Measurements from ENCODE around the gene CDKN2B-AS1. TPM values are rescaled to one million over a fixed set of nuclear protein-coding genes. Genes with fewer than 3 reads are reported as not detected.

CDKN2B-AS1 gene
- total RNA-seq, 1 donor = not detected

DNA sequence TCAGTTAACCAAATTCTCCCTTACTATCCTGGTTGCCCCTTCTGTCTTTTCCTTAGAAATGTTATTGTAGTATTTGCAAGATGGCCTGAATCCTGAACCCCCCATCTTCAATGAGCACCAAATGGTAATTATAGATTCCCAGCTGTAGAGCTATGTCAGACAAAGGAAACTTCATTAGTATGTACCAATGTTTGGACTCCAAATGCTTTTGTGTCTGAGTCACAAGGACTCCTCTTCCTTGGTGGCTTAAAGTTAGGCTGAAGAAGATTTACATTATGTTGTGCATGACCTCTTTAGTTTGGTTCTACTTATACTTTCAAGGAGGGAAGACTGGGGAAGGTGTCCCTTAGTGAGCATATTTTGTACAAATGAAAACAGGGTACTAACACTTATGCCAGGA, 120.4 kb downstream of the CDKN2B-AS1 start:
- no peak for DNase-seq (ENCODE audit: low read depth in 2 of 3, low spot score in 2 of 3)

DNA sequence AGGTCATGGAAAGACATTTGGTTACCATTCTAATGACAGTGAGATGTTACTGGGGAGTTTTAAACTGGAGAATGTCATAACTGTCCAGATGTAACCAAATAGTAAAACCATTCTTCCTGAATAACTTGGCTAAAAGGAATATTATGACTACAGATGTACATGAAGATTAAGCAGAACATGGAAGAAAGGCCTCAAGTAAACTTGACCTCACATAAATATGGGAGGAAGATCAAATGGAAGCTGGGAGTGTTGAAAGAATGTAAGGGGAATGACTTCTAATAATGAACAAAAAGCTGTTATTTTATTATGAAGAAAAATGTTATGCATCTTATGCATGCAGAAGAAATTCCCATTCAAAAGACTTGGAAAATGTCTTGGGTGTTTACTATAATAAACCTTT, 122.2 kb downstream of the CDKN2B-AS1 start:
- no peak for DNase-seq (ENCODE audit: low read depth in 2 of 3, low spot score in 2 of 3)

DNA sequence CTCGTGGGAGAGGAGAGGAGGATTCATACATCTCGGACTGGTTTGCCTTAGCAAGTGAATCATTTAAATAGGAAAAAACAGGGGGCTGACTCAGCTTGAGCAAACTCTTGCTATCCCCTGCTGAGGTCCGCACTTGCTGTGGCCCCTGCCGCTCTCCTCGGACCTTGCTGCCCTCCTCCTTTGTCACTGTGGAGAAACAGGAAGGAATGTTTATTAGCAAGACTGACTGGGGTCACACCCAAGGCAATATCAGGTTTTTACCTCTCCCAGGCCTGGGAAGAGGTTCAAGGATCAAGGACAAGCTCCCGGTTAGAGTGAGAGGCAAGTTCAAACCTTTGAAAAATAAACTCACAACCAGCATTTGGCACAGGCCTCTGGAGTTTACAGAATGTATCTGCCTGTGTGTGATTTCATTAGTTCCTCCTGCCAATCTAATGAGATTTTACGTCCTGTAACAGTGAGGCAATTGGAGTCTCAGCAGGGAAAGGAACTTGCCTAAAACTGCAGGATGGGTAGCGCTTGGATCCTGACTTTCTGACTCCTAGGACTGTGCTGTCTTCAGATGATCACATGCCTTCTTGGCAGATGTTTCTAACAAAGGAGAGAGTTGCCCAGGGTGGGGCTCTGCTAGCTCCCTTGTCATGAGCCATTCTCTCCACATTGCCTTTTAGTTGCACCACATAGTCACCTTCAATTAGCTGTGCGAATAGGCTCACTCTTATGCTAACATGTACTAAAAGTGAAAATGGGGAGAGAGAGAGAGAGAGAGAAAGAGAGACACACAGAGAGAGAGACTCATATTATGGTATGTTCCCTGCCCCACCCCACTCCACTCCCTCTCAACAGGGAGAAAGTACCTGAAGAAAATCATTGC, 123.2 kb downstream of the CDKN2B-AS1 start:
- no peak for DNase-seq (ENCODE audit: low read depth in 2 of 3, low spot score in 2 of 3)

DNA sequence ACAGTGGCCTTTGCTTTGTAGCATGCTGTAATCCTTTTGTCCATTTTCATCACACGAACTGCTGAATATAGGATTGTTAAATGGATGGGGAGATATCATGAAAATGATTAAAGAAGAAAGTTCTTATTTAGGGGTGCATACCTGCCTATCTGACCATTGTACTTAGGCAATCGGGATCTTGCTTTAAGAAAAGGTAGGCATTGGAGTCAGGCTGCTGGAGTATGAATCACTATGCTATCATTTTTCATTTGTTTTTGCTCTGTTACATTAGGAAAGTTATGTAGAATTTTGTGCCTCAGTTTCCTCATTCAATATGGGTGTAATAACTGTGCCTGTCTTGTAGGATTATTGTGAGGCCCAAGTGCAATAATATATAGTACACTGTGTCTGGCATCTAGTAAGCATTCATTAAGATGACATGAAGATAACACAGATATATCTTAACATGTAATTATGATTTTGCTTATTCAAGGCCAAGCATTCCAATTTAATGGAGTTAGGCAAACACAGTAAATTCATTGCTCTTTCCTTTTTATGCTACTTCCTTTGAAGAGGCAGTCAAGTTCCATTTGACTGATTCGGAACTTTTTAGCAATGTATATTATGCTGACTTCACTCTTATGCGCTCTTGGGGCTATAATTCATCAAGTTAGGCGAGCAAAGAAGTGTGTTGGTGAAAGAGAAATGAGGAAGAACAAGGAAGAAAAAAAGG, 124.4 kb downstream of the CDKN2B-AS1 start:
- no peak for DNase-seq (ENCODE audit: low read depth in 2 of 3, low spot score in 2 of 3)

DNA sequence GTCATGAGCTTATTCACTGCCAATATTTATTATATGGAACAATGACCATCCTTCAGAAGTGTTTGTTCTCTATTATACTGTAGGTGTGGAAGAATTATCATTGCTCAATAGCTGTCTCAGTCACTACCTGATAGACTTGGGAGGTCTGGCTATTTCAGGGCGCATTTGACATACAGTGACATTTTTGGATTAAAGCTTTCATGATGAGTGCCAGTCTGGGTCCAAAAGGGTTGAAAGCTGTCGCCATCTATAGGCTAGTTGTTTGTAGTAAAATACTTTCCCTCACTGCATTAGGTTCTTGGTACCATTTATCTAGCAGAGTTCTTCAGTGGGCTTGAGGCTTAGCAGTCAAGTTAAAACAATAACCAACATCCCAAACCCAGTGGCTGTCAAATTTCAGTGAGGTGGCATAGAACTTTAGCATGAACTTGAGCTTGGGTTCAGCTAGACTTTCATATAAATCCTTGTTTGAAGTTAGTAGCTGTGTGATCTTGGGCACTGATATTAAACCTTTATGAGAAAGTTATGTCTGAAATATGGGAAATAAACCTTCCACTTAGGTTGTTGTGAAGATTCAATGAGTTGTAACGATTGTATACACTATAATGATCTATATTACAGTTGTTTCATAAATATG, 125.0 kb downstream of the CDKN2B-AS1 start:
- peak; percentile 1 to 43 (median 12) for DNase-seq (ENCODE audit: low read depth in 2 of 3, low spot score in 2 of 3)

DNA sequence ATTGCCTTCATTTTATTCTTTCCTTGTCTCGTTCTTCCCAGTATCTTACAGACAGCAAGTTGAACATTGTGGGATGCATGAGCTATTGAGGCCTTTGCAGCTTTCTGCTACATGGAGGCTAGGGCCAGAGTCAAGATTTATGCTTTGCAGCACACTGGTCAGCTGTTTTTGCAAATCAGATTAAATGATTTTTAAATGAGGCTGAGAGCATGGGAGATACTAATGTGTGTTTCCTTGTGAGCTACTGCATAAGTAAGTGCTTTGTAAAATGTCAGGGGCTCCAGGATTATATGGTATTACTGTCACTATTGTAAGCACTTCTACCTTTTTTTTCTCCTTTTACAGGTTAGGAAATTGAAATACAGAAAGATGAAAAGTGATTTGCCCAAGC, 125.6 kb downstream of the CDKN2B-AS1 start:
- DNase-seq (ENCODE audit: low read depth in 2 of 3, low spot score in 2 of 3) = no peak

DNA sequence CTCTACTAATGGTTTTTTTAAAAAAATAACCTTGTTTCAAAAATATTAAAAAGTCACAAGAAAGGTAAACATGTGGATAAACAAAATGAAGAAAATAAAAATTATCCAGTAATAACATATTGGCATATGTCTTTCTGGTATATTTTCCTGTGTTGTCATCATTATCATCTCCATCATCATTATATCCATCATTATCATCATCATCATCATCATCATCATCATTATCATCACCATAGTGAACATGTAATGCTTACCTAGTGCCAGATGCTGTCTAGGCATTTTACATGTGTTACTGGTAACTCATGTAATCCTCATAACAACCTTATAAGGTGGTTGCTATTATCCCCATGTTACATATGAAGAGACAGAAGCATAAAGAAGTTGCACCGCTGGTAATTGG, 126.0 kb downstream of the CDKN2B-AS1 start:
- no peak for DNase-seq (ENCODE audit: low read depth in 2 of 3, low spot score in 2 of 3)

DNA sequence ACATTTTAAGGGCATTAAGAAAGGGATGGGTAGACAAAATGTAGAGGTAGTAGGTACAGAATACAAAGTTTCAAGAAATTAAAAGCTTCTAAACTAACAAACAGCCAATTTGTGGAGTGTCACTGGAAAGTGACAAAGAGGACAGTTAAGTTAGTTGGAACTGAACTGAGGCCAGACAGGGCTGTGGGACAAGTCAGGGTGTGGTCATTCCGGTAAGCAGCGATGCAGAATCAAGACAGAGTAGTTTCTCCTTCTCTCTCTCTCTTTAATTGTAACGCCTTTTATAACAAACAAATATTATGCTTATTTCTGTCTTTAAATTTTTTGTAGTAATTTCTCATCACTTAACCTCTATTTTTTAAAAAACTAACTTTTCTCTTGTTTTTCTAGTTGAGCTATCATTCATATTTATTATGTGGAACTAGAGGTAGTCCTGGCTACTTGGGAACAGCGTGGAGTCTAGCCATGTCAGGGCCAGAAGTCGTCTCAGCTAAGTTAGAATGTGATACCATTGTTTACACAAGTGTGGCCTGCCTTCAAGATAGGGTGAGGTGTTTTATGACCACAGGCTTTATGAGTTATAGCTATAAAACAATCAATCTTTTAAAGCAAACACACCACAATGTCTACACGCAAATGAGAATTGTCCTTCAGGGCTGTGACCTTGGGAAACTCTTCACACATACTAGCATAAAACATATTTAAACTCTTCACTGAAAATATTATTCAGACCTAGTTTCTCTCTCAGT, 129.8 kb downstream of the CDKN2B-AS1 start:
- DNase-seq (ENCODE audit: low read depth in 2 of 3, low spot score in 2 of 3) = no peak

DNA sequence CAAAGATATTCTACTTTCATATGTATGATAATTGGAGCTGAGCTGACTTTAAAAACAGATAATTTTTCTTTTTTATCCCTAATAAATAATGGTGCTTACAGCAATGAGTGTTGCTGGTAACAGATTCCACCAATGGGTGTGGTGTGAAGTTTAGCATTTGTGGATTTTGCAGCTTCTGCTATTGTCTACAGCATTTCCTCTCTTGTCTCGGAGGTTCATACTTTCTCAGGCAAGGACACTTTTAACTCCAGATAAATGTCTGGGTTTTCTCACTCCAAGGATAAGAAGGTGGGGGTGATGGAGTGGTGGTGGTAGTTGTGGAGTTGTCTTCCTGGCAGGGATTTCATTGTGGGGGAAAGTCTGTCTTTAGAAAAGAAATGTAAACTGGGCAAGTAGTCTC, 134.5 kb downstream of the CDKN2B-AS1 start:
- DNase-seq (ENCODE audit: low read depth in 2 of 3, low spot score in 2 of 3) = no peak

DNA sequence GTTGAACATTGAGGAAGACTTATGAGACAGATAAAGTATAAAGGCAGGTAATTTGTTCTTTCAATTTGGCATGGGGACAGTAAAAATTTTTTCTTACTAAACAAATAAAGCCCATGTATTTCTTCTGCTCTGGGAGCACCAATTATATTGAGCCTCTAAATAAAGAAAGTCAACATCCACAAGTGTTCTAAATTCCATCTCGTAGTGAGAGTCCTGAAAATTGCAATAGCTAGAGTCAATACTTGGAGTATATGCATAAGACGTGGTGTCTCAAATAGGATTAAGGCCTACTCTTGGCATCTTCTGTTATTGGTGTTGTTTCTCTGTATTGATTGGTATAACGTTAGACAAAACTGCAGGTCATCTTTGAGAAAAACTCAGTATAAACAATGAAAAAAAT, 135.0 kb downstream of the CDKN2B-AS1 start:
- no peak for DNase-seq (ENCODE audit: low read depth in 2 of 3, low spot score in 2 of 3)

DNA sequence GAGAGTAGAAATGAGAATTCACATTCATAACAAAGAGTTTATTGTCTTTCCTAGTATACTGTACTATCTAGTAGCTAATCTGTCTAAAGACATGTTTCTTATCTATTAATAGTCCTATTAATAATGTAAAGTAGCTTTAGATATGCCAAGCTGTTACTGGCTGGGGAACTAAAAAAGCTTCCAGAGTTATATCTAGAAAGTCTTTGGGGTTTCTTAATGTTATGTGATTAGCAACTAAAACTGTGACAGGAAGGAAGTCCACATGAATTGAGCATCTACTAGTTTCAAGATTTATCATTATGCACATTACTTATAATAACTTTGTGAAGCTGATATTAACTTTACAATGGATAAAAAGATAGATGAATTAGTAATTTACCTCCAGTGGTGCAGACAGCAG, 137.2 kb downstream of the CDKN2B-AS1 start:
- DNase-seq (ENCODE audit: low read depth in 2 of 3, low spot score in 2 of 3) = no peak

DNA sequence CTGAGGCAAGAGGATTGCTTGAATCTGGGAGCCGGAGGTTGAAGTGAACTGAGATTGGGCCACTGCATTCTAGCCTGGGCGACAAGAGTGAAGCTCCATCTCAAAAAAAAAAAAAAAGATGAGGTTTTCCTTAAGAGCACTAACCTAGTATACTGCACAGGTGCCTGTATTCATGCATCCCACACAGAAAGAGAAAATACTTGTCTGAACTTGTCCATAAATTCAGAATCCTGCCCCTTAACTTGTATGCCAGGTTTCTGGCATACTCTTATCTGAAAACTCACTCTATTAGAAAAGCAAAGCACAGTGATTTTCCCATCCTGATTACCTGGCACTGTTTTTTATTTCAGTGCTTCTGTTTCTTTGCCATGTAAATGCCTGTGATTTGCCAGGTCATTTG, 139.8 kb downstream of the CDKN2B-AS1 start:
- DNase-seq (ENCODE audit: low read depth in 2 of 3, low spot score in 2 of 3) = no peak

DNA sequence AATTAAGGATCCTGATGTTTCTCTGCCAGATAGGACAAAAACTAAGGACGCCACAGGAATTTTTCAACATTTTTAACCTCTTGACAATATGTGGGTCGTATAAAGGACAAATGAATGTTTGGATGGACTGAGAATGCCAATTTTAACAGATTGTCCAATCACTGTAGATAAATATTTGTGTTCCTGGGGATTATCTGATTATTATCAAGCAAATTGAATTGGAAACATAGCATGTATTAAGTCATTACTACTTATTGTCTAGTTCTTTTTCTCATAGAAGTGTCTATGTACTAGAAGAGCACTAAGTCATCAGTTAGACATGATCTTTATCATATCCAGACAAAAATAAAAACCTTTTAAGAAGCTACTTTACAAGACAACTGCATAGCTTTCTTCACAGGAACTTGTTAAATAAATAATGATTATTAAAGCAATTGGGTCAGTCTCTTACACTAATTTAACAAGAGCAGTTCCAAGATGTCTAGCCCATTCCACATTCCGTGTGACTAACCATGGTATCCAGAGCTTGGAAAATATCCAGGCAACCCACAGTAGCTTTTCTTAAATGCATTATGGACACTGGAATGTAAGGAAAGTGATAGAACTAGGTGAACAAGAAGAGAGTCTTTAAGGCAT, 142.0 kb downstream of the CDKN2B-AS1 start:
- no peak for DNase-seq (ENCODE audit: low read depth in 2 of 3, low spot score in 2 of 3)

DNA sequence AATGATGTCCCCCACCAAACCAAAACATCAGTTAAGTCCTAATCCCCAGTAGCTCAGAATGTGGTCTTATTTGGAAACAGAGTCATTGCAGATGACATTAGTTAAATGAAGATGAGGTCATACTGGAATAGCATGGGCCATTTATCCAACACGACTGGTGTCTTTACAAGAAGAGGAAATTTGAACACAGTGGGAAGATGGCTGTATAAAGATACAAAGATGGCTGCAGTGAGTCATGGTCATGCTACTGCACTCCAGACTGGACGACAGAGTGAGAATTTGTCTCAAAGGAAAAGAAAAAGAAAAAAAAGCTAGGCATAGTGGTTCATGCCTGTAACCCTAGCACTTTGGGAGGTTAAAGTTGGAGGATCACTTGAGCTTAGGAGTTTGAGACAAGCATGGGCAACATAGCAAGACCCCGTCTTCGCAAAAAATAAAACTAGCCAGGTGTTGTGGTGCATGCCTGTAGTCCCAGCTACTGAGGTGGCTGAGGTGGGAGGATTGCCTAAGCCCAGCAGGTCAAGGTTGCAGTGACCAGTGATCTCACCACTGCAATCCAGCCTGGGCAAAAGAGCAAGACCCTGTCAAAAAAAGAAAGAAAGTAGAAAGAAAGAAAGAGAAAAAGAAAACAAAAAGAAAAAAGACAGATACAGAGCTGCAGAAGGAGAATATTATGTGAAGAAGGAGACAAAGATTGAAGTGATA, 144.5 kb downstream of the CDKN2B-AS1 start:
- no peak for DNase-seq (ENCODE audit: low read depth in 2 of 3, low spot score in 2 of 3)

DNA sequence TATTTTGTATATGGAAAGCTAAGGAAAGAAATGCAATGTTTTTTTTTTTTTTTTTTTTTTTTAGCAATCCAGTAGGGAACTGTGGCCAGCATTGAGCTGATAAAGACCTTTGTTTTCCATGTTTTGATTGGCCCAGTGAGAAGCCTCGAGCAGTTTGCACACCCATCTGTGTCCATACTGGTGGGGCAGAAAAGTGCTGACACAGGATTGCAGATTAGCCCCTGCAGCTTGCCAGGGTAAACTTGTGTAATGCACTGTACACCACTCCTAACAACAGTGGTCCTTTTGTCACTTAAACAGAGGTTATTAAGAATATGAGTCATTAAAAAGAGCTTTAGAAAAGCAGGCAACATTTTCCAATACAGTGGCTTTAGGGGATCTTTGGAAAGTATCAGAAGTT, 147.3 kb downstream of the CDKN2B-AS1 start:
- DNase-seq (ENCODE audit: low read depth in 2 of 3, low spot score in 2 of 3) = no peak

DNA sequence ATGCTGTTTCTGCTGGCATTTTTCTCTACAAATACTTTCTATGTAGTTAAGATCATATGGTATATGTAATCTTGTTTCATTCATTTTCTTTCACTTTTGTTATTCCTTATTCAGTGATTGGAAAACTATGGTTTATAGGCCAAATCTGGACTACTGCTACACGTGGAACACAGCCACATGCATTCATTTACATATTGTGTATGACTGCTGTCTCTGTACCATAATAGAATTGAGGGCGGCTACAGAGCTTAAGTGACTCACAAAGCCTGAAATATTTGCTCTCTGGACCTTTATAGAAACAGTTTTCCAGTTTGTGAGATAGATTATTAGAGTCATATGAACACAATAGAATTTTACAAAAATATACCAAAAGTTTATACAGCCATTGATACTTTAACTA, 148.1 kb downstream of the CDKN2B-AS1 start:
- no peak for DNase-seq (ENCODE audit: low read depth in 2 of 3, low spot score in 2 of 3)

DNA sequence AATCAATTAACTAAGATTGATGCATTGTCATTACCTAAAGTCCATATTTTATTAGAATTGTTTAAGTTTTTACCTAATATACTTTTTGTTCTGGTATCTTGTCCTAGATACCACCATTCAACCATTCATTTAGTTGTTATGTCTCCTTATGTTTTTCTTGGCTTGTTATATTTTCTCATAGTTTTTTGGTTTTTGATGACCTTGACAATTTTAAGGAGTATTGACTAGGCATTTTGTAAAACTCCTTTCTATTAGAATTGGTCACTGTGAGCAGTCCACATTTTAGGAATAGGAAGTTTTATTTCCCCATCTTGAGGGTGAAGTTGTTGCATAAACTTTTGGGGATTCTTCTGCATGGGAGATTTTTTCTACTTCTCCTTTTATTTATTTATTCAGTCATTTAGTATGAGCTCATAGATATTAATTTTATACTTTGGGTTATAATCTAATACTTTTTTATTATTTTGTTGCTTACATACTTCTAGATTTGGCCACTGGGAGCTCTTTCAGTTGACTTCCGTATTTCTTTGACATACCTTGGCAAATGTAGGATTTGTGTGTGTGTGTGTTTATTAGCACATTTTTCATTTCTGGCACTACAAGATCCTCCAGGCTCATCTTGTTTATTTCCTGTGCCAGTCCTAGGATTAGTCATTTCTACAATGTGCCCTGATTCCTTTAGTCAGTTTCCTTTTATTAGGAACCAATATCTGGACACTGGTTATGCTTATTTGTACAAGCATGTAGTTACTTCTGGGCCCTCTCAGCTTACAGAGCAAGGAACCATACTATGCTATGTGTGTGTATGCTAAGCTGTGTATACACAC, 149.4 kb downstream of the CDKN2B-AS1 start:
- no peak for DNase-seq (ENCODE audit: low read depth in 2 of 3, low spot score in 2 of 3)

DNA sequence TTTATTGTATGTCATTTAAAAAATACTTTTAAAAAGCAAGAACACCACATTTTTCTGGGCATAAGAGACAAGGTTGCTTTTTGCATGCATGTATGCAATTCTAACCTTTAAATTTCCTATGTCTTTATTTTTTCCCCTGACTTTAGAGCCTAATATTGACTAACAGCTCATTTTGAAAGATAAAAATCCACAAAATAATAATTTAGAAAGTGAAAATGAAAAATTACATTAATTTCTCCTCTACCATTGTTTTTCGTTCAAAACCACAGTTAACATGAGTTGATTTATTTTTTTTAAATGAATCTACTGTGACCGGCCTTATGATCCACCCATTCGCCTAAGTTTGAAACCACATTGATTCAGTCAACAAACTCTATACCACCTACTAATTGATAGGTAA, 152.0 kb downstream of the CDKN2B-AS1 start:
- no peak for DNase-seq (ENCODE audit: low read depth in 2 of 3, low spot score in 2 of 3)

Data from hematopoietic multipotent progenitor cell (in vitro differentiated cells).